ENCODE measurements around the gene MGRN1.
A peak's percentile ranks its signal among the peaks of the same experiment; 100 is the strongest.

Gene MGRN1

GRCh38 chr16:4625560-4626159 lies 1.0 kb downstream of the MGRN1 start:
- peak; percentile 20 for DNase-seq

- no peak for DNase-seq
Observed at GRCh38 chr16:4626396-4626795, 1.8 kb downstream of the MGRN1 start.

GRCh38 chr16:4628283-4628682 lies 3.7 kb downstream of the MGRN1 start:
- no peak for DNase-seq

DNA sequence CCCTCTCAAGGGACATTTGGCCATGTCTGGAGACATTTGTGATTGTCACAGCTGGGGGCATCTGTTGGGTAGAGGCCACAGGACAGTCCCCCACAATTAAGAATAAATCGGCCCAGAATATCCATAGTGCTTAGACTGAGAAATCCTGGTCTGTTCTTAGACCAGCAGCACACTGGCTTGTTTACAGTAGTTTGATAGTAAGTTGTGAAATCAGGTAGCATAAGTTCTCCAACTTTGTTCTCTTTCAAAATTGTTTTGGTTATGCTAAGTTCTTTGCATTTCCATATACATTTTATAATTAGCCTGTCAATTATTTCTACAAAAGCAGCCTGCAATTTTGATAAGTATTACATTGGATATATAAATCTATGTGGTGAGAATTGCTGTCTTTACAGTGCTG lies 6.8 kb downstream of the MGRN1 start:
- no peak for DNase-seq

GRCh38 chr16:4633910-4634635 lies 9.4 kb downstream of the MGRN1 start:
- DNase-seq: no peak

DNA sequence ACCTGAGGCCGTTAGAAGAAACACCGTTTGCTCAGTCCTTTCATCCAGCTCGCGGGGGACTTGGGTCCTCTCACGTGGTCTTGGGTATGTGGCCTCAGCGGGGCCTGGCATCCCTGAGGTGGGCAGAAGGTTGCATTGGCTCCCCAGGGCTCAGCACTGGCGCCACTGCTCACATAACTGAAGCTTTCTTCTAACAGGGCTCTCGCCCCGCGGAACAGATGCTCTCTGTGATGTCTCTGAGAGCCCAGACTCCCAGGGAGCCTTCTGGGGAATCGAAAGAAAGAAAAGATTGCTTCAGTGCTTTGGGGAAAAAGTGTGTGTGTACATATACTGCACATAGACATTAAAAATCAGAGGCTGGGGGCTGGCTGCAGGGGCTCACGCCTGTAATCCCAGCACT lies 10.1 kb downstream of the MGRN1 start:
- DNase-seq: no peak

DNA sequence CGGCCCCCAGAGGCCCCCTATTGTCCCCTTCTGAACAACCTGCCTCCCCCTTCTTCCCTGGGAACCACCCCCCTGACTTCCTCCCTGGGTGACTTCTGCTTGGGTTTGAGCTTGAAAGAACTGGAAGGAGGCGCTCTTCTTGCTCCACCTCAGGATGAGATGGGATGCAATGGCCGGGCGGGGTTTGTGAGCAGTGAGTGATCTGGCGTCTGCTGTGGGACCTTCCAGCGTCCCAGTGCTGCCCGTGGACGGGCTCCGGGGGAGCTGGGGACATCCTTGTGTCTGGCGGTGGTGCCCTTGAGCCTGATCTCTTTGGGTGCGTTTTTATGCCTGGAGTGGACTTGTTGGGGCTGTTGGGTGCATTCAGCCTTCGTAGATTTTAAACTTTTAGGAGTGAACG lies 11.6 kb downstream of the MGRN1 start:
- no peak for DNase-seq

GRCh38 chr16:4637501-4638166 lies 13.0 kb downstream of the MGRN1 start:
- DNase-seq: no peak

- no peak for DNase-seq
Observed at GRCh38 chr16:4639899-4640509, 15.4 kb downstream of the MGRN1 start.

GRCh38 chr16:4640572-4641305 lies 16.1 kb downstream of the MGRN1 start:
- no peak for DNase-seq

- DNase-seq: no peak
Observed at GRCh38 chr16:4641306-4641687, 16.7 kb downstream of the MGRN1 start.

DNA sequence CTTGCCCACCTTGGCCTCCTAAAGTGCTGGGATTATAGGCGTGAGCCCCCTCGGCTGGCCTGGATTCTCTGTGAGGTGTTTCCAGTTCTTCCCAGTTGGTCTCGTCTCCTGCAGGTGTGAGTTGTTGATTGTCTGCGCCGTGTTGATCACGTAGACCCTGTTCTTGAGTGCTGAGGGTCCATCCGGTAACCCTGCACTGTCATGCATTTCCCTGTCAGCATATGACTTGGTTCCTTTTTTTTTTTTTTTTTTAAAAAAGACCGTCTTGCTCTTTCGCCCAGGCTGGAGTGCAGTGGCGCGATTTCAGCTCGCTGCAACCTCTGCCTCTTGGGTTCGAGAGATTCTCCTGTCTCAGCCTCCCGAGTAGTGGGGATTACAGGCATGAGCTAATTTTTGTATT lies 17.3 kb downstream of the MGRN1 start:
- DNase-seq: no peak

DNA sequence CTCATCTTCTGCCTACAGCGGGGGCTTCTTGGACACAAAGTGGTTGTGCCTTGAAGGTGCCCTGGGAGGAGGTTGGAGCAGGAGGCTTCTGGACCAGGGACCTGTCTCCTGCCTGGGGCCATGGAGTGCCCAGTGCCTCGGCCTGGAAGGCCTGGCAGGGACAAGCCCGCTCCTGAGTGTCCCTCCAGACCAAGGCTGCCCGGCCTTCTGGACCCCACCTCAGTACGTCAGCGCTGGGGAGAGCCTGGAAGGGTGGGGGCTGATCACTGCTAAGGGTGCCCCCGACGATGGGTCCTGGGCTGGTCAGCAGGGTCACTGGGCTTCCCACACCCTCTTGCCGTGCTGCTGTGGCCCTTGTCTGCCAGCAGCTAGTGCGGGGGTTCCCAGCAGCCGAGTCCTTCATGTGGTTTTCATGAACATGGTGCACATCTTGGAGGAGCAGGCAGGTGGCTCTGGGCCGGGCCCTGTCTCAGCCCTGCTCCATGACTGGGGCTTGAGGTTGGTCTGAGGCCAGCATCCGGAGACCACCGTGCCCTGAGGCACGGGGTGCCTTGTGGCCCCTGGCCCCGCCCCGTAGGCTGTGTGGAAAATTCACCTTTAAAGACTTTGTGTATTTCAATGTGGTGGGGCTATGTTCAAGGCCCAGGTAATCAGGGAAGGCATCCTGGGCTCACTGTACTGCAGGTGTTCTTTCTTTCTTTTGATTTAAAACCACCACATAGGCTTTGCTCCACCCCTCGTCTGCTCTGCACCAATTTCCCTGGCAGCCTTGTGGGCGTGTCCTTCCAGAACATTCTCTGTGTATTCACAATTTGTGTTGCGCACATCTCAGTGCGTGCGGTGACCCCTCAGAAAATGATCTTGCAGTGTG lies 22.4 kb downstream of the MGRN1 start:
- no peak for DNase-seq

GRCh38 chr16:4647644-4647980 lies 23.0 kb downstream of the MGRN1 start:
- DNase-seq: no peak

DNA sequence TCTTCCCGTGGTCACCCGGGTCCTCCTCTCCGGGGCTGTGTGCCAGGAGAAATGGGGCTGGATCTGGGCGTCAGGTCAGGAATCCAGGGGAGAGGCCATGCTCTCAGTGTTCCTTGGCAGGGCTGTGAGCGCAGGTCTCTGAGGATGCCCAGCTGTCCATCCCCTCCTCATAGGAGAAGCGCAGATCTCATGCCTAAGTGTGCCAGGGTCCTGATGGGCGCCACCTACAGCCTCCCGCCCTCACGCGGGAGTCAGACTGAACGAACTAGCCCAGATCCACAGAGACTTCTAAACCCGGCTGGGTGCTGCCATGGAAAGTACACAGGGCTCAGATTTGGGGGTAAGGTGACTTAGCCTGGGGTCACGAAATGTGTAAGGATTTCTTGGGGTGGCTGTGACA lies 24.3 kb downstream of the MGRN1 start:
- DNase-seq: no peak

GRCh38 chr16:4649744-4650442 lies 25.3 kb downstream of the MGRN1 start:
- peak; percentile 18 for DNase-seq

DNA sequence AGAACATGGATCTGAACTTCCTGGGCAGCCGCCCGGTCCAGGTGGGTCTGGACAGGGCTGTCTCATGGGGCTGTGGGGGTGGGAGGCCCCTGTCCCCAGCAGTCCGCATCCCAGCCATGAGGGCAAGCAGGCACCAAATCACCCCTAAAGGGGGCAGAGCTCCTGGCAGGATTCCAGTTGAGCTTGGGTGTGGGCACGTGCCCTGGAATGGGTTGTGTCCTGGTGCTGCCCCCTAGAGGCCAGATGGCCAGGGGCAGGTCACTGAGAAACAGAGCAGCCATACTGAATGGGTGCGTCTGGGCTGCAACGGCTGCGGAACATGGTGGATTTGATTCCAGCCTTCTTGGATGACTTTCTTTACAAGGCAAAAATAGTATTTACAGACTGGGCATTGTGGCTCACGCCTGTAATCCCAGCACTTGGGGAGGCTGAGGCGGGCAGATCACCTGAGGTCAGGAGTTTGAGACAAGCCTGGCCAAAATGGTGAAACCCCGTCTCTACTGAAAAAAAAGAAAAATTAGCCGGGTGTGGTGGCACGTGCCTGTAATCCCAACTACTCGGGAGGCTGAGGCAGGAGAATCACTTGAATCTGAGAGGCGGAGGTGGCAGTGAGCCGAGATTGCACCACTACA lies 25.9 kb downstream of the MGRN1 start:
- peak; percentile 92 for DNase-seq

DNA sequence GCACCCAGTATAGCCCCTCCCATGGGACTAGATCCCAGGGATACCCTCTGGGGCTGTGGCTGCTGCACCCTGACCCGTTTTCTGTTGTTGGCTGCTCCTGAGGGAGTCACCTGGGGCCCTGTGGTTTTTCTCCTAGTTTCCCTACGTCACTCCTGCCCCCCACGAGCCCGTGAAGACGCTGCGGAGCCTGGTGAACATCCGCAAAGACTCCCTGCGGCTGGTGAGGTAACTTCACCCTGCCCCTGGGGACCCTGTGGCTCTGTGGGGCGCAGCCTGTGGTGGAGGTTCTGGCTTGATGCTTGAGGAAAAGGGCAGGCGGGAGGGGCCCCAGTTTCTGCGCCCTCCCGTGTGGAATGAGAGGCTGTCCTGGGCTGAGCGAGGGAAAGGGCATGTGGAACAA lies 27.2 kb downstream of the MGRN1 start:
- DNase-seq: no peak

DNA sequence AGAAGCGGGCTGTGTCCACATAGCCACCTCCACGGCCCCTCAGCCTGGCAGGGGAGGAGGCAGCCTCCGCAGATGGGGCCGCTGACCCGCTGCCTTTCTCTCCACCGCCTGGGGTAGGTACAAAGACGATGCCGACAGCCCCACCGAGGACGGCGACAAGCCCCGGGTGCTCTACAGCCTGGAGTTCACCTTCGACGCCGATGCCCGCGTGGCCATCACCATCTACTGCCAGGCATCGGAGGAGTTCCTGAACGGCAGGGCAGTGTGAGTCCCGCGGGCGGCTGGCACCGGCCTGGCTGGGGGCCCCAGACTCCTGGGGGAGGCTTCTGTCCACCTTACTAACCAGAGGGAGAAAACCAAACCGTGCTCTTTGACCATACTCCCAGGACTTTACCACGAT lies 27.9 kb downstream of the MGRN1 start:
- no peak for DNase-seq

- DNase-seq: no peak
Observed at GRCh38 chr16:4654011-4654963, 29.7 kb downstream of the MGRN1 start.

Data from hematopoietic multipotent progenitor cell treated with erythropoietin and hydrocortisone succinate and interleukin-3 and kit ligand, for 8 days (in vitro differentiated cells).